ENCODE measurements around the gene TMOD1.

Gene TMOD1

GRCh38 chr9:97500263-97500662 lies 1.2 kb upstream of the TMOD1 start:
- no peak for DNase-seq

DNA sequence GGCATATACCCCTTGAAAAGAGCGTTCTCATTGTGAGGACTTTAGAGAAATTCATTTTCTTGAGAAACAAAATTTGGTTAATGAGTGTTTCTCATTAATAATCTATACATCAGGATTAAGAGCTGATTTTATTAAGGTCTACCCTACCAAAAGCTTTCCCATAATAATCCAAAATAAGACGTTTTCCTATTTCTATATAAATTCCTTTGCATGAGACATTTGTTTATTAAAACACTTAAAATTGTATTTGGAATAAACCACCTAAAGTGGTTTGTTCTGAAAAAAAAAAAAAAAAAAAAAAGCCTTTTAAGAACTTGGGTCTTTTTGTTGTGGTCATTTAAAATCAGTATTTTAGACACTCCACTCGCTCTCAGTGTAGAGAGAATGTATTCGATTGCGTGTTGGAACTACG lies 695 bp upstream of the TMOD1 start:
- no peak for DNase-seq

DNA sequence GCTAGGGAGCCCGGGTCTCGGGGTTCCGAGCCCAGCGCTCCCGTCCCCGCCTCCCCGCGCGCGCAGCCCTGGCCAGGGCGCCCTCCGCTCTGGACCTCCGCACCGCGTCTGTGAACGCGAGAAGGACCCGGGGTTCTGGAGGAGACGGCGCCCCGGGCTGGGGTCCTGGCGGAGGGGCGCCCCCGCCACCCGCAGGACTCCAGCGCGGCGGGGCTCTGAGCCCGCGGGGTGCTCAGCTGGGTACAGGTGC lies 431 bp downstream of the TMOD1 start:
- no peak for DNase-seq

GRCh38 chr9:97502222-97502983 lies 937 bp downstream of the TMOD1 start:
- no peak for DNase-seq

DNA sequence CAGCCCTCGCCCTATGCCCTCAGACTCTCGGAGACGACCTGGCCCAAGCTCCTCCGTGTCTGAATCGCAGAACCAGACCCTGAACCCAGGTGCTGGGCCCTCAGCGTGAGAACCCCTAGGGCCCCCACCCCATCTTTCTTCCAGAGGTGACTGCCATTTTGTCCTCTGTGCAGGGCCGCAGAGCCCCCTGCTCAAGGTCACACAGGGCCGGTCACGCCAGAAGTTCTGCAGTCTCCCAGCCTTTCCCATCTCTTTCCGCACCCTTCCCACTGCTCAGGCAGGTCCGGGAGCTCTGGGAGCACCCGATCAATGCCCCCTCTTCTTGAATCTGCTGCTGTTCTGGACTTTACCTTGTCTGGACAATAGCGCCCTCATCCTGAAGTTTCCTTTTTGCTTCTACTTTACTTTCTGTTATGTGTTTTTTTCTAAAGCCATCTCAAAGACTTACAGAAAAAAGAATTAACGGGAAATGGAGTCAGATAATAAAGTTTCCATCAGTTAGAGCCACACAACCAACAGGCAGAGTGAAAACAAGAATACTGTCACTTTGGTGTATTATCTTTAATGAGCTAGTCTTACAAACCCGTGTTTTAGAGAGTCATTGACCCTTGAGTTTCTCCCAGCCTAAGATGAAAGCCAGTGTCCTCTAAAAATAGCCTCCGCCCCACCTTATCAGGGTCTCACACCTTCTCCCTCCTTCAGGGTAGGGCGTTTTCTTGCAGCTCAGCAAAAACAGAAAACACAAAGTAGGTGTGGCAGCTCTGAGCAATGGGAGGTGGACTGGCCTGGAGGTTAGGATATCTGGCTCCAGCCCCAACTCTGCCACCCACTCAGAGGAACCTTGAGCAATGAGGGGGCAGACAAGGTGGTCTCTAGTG lies 1.8 kb downstream of the TMOD1 start:
- no peak for DNase-seq

DNA sequence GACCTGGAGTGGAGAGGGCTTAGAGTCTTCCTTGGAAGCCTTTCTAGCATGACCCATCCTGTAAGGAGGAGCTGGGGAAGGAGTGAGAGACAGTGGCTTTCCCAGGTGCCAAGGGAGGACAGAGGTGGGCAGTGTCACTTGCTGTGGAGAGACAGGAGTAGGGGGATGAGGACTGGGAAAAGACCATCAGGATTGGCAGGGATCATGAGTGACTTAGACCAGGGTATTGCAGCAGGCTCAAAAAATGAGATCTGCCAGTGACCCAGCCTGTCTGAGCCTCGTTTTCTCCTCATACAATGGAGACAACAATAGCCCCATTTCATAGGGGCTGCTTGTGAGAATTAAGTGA lies 2.4 kb downstream of the TMOD1 start:
- no peak for DNase-seq

DNA sequence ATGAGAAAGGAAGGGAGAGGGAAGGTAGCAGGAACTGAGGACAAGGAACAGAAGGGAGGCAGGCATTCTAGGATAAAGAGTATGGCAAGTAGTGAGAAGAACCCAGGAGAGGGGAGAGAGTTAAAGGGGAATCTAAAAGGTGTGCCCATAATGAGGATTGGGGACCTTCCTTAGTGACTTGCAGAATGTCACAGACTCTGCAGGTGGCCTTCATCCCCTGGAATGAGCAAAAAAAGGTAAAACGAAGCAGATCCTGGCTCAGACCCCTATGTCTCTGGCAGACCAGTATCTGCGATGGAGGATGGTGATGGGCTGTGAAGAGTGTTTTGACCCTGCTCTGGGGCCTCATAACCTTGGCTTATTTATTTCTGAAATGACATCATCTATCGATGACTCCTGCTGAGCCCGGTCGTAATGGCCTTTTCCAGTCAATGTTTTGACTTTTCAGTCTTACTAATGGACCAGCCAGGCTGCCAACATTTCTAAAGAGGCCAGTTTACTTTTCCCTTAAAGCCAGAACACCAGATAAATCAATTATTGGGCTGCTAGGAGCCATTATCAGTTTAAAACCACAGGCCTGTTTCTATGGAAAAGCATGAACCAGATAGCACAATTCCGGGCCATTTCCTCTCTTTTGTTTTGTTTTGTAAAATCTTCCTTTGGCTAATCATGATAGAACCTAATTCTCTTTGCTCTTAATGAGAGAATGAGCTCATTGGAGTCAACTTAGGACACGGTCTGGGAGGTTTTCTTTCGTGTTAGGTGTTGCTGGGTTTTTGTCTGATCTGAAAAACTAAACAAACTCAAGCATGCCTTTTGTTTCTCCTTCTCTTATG lies 3.1 kb downstream of the TMOD1 start:
- no peak for DNase-seq

DNA sequence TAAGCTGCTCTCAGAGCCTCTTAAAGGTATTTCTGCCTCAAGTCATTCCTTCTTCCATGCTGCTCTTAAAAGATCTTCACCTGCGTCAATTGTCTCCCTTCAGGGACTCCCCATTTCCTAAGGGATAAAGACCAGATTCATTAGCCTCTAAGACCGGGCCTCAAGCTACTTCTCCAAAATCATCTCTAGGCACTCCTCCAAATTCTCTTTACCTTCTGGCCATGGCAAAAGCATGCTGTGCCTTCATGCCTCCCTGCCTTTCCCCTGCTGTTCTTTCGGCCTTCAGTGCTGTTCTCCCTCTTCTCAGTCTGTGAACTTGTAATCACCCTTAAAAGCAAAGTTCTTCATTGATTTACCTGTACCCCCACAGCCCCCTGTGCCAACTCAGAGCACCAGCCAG lies 4.4 kb downstream of the TMOD1 start:
- no peak for DNase-seq

DNA sequence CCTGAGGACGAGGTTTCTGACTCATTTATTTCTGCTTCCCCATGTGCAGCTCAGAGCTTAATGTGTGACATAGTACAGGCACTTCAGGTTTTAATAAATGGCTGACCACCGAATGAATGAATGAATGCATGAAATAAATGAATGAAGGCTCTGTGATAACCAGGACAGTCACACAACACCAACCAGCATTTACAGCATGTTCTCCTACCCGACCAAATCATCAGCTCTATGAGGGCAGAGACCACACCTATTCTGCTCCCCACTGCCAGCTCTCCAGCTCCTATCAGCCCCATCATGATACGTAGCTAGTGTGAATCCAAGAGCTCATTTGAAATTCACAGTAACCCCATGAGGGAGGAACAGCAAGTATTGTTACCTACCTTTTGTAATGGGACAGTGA lies 4.8 kb downstream of the TMOD1 start:
- no peak for DNase-seq

GRCh38 chr9:97506787-97507186 lies 5.3 kb downstream of the TMOD1 start:
- no peak for DNase-seq

GRCh38 chr9:97507428-97507984 lies 6.0 kb downstream of the TMOD1 start:
- no peak for DNase-seq

- no peak for DNase-seq
Observed at GRCh38 chr9:97508852-97509251, 7.4 kb downstream of the TMOD1 start.

DNA sequence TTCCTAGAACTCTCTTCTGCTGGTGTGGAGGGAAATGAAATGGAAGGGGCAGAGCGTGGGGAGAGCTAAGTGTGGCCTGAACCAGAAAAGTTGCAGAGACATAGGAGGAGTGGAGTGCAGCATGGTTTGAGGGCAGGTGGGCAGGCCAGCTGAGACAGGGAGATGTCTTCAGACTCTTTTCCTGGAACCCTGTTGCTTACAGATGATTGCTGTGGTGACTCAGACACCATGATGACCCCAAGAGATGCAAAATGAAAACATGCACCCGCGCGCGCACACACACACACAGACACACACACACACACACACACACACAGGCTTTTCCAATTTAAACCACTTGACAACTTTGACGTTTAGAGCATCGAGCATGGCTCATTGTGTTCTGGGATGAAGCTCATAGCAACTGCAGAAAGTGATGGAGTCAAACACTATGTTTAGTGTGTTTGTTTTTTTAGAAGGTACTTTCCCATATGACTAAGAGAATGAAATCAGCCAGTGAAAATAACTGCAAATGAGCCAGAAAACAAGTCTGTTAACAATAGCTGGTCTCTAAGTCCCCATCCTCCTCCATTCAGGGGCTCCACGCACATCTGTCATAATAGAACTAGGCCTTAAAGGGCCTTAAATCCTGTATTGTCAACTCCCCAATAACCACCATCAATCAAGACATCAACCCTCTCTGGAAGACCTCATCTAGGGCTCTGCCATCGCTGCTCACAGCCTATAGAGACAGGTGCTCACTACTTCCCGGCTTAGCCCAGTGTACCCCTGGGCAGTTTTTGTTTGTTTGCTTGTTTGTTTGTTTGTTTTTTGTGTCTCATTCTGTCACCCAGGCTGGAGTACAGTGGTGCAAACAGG lies 9.6 kb downstream of the TMOD1 start:
- no peak for DNase-seq

GRCh38 chr9:97511655-97512427 lies 10.4 kb downstream of the TMOD1 start:
- no peak for DNase-seq

DNA sequence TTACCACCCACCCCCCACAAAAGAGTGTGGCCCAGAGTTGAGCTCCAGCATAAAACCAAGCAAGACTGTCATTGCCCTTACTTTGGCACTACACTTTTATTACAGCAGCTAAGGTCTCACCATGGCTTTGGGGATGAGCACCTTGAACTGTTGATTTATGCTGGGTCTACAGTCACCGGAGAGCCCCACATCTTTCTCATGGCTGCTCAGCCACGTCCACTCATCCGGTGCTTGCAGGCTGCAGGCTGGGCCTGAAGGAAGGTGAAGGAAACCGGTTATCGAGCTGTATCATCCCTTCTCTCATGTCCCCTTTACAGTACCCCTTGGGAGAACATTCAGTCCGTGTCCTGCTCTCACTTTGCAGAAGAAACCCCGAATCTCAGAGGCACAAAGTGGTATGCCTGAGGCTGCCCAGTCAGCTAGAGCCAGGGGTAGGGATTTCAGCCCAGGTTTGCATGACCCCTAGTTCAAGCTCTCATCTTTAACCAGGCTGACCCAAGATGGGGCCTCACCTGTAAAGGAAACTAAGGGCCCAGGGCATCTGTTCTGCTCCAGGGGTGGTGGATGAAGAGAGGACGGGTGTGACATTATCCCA lies 11.6 kb downstream of the TMOD1 start:
- DNase-seq: no peak

DNA sequence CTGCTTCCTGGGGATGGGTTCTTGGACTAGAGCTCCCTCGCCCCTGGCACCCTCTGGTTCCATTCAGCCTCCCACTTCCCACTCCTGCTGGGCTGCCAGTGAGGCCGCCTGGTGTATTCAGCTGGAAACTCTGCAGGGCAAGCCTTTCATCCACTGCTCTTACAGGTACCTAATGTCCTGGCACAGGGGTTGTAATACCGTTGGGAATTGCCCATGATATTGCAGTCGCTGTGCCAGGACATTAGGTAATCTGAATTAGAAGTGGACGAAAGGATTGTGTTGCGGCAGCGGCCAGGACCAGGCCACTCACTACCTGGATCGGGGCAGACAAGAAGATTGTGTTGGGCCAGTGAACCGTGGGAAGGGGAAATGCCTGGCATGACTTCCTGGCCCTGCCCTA lies 13.1 kb downstream of the TMOD1 start:
- DNase-seq: no peak

DNA sequence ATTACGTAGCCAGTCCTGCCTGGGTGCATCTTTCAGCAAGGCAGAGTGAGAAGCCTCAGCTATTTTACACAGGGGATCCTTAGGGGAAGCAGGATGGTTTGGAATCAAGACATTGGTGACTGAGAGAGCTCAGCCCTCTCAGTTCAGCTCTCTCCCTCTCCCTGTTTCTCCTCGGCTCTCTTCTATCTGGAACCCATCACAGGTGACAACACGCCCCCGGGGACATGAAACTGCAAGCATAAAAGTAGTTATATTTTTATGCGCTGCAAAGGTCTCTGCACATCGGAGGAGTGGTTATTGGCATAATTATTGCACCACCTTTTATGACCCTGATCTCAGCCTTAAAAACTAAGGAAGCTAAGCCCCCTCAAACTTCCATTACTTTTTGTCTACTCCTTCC lies 14.2 kb downstream of the TMOD1 start:
- no peak for DNase-seq

GRCh38 chr9:97516111-97516510 lies 14.6 kb downstream of the TMOD1 start:
- no peak for DNase-seq

GRCh38 chr9:97517331-97518089 lies 16.0 kb downstream of the TMOD1 start:
- DNase-seq: no peak

- DNase-seq: no peak
Observed at GRCh38 chr9:97518166-97518908, 16.9 kb downstream of the TMOD1 start.

Data from SHP77 (cell line).